Hepatocyte (in vitro differentiated cells): ENCODE measurements around the gene DRC7. TPM values are rescaled to one million over a fixed set of nuclear protein-coding genes. Genes with fewer than 3 reads are reported as not detected.
A peak's percentile ranks its signal among the peaks of the same experiment; 100 is the strongest.

Source experiments
- DNase-seq: peaks from one replicate; pipeline ENCODE4 v3.0.0-alpha.2; 2016; ENCODE audit warnings: low spot score
- H2AFZ ChIP-seq: fragments of 200-600 bp; sonication (generic); 2 replicates; pipeline ENCODE4 v1.6.0; 2016; ENCODE audit warnings: antibody characterized with exemption, mild to moderate bottlenecking
- H3K27ac ChIP-seq: fragments of 200-600 bp; sonication (generic); 2 replicates; pipeline ENCODE4 v1.5.1; 2016; ENCODE audit warnings: mild to moderate bottlenecking
- H3K27me3 ChIP-seq: fragments of 200-600 bp; sonication (generic); 2 replicates; pipeline ENCODE4 v1.6.1; 2016
- H3K36me3 ChIP-seq: fragments of 200-600 bp; sonication (generic); replicated peaks from 2 replicates; pipeline ENCODE4 v1.5.1; 2016; ENCODE audit warnings: low read depth; ENCODE audit not compliant: insufficient read depth
- H3K4me1 ChIP-seq: fragments of 200-600 bp; sonication (generic); 2 replicates; pipeline ENCODE4 v1.5.1; 2016; ENCODE audit warnings: mild to moderate bottlenecking, moderate library complexity; ENCODE audit not compliant: insufficient read depth
- H3K4me2 ChIP-seq: fragments of 200-600 bp; sonication (generic); 2 replicates; pipeline ENCODE4 v1.6.0; 2016
- H3K4me3 ChIP-seq: fragments of 200-600 bp; sonication (generic); 2 replicates; pipeline ENCODE4 v1.5.1; 2016; ENCODE audit warnings: mild to moderate bottlenecking
- H3K79me2 ChIP-seq: fragments of 200-600 bp; sonication (generic); 2 replicates; pipeline ENCODE4 v1.6.0; 2017; ENCODE audit warnings: mild to moderate bottlenecking
- H3K9me2 ChIP-seq: fragments of 200-600 bp; sonication (generic); replicated peaks from 2 replicates; pipeline ENCODE4 v1.6.0; 2017; ENCODE audit warnings: mild to moderate bottlenecking; ENCODE audit not compliant: insufficient read depth
- H3K9me3 ChIP-seq: fragments of 200-600 bp; sonication (generic); 2 replicates; pipeline ENCODE4 v1.5.1; 2016; ENCODE audit warnings: low read depth, mild to moderate bottlenecking
- H4K20me1 ChIP-seq: fragments of 200-600 bp; sonication (generic); 2 replicates; pipeline ENCODE4 v1.6.0; 2016; ENCODE audit warnings: mild to moderate bottlenecking; ENCODE audit not compliant: insufficient read depth, poor library complexity, severe bottlenecking
- EZH2 ChIP-seq: fragments of 200-600 bp; sonication (generic); IDR thresholded peaks from 2 replicates; pipeline ENCODE4 v1.6.1; 2016; ENCODE audit warnings: antibody characterized with exemption, mild to moderate bottlenecking, borderline replicate concordance
- EZH2phosphoT487 ChIP-seq: fragments of 200-600 bp; sonication (generic); IDR thresholded peaks from one replicate; pipeline ENCODE4 v1.6.1; 2018; ENCODE audit warnings: antibody characterized with exemption, mild to moderate bottlenecking, low read depth, moderate library complexity; ENCODE audit not compliant: unreplicated experiment, severe bottlenecking
- WGBS: methylation state at CpG from one replicate; pipeline ENCODE4 v1.1.6; 2016; ENCODE audit warnings: low lambda C conversion rate; ENCODE audit errors: missing lambda C conversion rate; 5-methylcytosine and 5-hydroxymethylcytosine counted together
- polyA plus RNA-seq: library from polyadenylated mRNA; unstranded; fragments of >200 nt; fragmentation: Nextera tagmentation; extraction: Ambion mirVana; gene quantifications from 2 replicates; pipeline ENCODE4 v1.2.1, GENCODE V29; 2016
- total RNA-seq: library from RNA; depleted of rRNA; stranded (reverse); fragments of >200 nt; gene quantifications from 2 replicates; pipeline ENCODE4 v1.2.3, GENCODE V29; 2014
- TF ChIP-seq, protein P1 (sequence below): fragments of 200-600 bp; sonication (generic); IDR thresholded peaks from 2 replicates; pipeline ENCODE4 v1.5.1; 2016; ENCODE audit warnings: antibody characterized with exemption, mild to moderate bottlenecking; ENCODE audit not compliant: poor library complexity

The DRC7 gene
- total and polyA plus RNA-seq, 2 experiments from 2014 or later = 0.27 to 0.93 TPM

DNA sequence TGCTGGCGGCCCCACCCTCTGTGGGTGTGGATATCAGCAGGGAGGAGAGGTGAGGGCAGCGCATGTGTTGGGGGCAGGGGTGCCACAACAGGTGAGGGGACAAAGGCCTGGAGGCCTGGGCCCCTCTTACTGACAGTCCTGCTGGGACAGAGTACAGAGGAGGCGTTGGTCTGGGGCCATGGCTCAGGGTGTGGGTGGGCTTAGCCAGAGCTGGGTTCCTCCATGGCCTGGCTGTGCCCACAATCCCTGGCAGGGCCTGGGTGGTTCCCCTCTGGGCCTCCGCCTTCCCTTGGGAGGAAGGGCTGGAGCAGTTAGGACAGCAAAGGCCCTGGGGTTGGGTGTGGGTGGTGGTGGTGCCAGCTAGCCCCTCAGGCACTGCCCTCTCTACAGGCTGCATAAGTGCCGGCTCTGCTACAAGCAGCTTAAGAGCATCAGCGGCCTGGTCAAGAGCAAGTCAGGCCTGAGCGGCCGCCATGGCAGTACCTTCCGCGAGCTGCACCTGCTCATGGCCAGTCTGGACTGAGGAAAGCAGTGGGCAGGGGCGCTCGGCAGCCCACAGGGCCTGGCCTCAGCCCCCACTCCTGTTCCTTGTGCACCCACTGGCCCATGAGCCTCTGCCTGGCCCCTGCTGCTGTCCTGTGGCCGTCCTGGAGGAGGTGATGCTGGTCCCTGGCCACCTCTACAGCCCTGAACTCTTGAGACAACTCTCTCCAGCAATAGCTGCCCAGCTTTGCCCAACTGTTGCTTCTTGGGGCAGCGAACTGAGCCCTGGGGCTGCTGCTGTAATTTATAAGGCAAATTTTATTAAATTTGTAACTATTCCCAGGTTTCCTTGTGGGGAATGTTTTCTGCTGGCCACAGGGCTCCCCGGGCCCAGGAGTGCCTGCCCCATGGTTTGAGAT lies 62.1 kb downstream of the DRC7 start:
- TF ChIP-seq, protein P1, sequence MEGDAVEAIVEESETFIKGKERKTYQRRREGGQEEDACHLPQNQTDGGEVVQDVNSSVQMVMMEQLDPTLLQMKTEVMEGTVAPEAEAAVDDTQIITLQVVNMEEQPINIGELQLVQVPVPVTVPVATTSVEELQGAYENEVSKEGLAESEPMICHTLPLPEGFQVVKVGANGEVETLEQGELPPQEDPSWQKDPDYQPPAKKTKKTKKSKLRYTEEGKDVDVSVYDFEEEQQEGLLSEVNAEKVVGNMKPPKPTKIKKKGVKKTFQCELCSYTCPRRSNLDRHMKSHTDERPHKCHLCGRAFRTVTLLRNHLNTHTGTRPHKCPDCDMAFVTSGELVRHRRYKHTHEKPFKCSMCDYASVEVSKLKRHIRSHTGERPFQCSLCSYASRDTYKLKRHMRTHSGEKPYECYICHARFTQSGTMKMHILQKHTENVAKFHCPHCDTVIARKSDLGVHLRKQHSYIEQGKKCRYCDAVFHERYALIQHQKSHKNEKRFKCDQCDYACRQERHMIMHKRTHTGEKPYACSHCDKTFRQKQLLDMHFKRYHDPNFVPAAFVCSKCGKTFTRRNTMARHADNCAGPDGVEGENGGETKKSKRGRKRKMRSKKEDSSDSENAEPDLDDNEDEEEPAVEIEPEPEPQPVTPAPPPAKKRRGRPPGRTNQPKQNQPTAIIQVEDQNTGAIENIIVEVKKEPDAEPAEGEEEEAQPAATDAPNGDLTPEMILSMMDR = no peak
- TF ChIP-seq EZH2 = no peak
- no peak for TF ChIP-seq EZH2phosphoT487
- Histone ChIP-seq H4K20me1 (no peaks in the 10 kb centered on the region), H3K27ac (no peak overlapping the region), H3K36me3 (no peaks in the 10 kb centered on the region), H3K9me2 (no peaks in the 10 kb centered on the region), H3K4me2 (no peak overlapping the region), H3K4me1 (no peaks in the 10 kb centered on the region), H2AFZ (no peak overlapping the region), H3K9me3 (no peaks in the 10 kb centered on the region), H3K27me3 (no peaks in the 10 kb centered on the region), H3K4me3 (no peak overlapping the region), H3K79me2 (no peaks in the 10 kb centered on the region)
- 87% methylated on average over 15 of the region's 15 CpGs for WGBS
- no peak for DNase-seq

DNA sequence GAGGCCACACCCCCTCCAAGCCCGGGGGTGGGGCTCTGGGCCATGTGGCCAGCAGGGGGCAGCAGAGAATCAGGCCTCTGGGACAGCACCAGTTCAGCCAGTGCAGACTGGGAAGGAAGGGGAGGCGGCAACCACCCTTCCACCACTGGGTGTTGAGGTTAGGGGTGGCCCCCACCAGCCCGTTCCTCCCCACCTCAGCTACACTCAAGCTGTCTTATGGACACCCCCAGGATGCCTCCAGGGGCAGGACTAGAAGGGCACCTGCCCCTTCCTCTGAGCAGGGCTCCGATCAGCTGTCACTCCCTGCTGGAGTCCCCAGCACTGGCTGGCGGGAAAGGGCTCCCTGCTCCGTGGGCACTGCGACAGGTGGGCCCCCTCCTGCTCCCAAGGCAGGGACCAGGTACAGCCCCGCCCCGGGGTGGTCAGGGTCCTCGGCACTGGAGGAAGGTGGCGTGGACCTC lies 62.8 kb downstream of the DRC7 start:
- Histone ChIP-seq H3K79me2 (no peaks in the 10 kb centered on the region), H3K4me3 (no peak overlapping the region), H3K4me2 (no peak overlapping the region), H3K27ac (no peak overlapping the region), H3K36me3 (no peaks in the 10 kb centered on the region), H4K20me1 (no peaks in the 10 kb centered on the region), H3K9me2 (no peaks in the 10 kb centered on the region), H3K9me3 (no peaks in the 10 kb centered on the region), H3K27me3 (no peaks in the 10 kb centered on the region), H3K4me1 (no peaks in the 10 kb centered on the region), H2AFZ (no peak overlapping the region)
- TF ChIP-seq, protein P1 = peak; percentile 94
- TF ChIP-seq EZH2 = no peak
- 75% methylated on average over 11 of the region's 11 CpGs for WGBS
- DNase-seq = peak; percentile 87

DNA sequence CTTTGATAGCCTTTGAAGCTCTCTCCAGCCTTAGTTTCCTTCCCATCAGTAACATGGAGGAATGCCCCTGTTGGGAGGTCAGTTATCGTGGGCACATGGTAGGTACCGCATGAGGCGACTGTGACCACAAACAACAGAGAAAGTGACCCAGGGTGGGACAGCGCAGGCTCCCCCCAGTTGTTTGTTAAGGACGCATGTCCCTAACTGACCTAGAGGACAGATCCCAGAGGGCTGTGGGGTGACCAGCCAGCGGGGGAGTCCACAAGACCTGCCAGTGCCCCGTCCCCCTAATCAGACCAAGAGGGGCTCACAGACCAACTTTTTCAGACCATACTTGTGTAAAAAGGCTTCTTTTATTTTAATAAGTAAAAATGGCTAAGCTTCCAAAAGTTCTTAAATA lies 63.3 kb downstream of the DRC7 start:
- 97% methylated on average over 7 of the region's 7 CpGs for WGBS
- no peaks in the 10 kb centered on the region for H3K79me2 ChIP-seq
- H4K20me1 ChIP-seq = no peaks in the 10 kb centered on the region
- no peak for DNase-seq
- H3K27ac ChIP-seq = no peak overlapping the region
- no peaks in the 10 kb centered on the region for H3K9me3 ChIP-seq
- H3K27me3 ChIP-seq = no peaks in the 10 kb centered on the region
- no peak overlapping the region for H2AFZ ChIP-seq
- H3K9me2 ChIP-seq = no peaks in the 10 kb centered on the region
- no peak overlapping the region for H3K4me3 ChIP-seq
- H3K4me1 ChIP-seq = no peaks in the 10 kb centered on the region
- no peak overlapping the region for H3K4me2 ChIP-seq
- no peak for TF ChIP-seq EZH2phosphoT487
- TF ChIP-seq EZH2 = no peak
- TF ChIP-seq, protein P1 = no peak
- no peaks in the 10 kb centered on the region for H3K36me3 ChIP-seq
